Activated CD4-positive, CD25-positive, alpha-beta regulatory T cell treated with anti-CD3 and anti-CD28 coated beads, Interleukin-2, amount 50 U/mL, for 72 hours (primary cell): ENCODE data around the gene GNG3.
"Not testable (repeated sequence)": the region's sequence is repeated elsewhere in the genome, so short reads cannot be mapped to it uniquely, and the experiment has no call there.

Source experiments
- DNase-seq: peaks from one replicate; pipeline ENCODE4 v3.0.0; 2021

The GNG3 gene

DNA sequence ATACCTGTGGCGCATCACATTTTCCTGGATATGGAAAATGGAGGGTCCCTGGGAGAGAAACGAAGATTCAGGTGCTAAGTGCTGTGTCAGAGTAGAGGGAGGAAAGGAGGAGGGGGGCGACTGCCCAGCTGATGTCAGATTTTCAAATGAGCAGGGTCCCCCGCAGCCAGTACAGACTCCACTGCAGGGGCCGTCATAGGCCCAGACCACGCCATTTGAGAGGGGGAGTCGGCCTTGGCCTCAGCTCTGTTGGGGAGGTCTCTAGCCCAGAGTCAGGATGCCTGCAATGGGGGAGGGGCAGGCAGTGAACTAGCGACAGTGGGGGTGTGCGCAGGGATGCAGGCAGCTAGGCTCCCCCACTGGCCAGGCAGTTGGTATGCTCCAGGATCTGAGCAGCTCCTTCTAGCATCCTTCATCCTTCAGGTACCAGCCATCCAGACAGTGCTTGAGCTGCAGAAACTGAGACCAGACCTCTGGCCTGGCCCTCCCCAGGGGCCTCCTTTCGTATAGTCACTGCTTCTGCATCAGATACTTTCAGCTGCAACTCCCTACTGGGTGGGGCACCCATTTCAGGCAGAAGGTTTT is at the start of gene GNG3, which contains the start of gene BSCL2:
TSS of gene GNG3 (plus strand) at position 400 of the 585 bp plus-strand sequence. CDS start 620 bp downstream, outside the sequence.
TSS of gene BSCL2 (minus strand) at position 148 of the 585 bp plus-strand sequence. CDS start 229 bp downstream, outside the sequence.
- DNase-seq = no peak

DNA sequence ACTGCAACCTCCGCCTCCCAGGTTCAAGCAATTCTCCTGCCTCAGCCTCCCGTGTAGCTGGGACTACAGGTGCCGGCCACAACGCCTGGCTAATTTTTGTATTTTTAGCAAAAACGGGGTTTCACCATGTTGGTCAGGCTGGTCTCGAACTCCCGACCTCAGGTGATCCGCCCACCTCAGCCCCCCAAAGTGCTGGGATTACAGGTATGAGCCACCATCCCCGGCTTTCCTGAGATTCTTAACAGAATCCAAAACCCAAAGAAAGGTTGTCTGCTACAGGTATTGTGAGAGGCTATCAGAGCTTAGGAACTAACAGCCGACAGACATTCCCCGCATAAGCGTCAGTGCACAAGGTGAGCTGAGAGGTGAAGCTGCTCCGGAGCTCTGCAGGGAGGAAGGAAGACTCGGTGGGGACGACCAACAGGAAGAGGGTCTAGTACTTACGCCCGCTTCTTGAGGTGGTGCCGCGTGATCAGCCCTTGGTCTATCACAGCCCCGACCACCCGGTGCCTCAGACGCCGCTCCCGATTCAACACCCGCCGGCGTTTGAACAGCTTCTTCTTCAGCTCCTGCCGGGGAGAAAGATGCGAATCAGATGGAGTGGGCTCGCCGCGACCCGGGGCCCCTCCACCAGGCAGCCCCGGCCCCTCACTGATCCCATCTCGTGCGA is 42.9 kb upstream of the GNG3 start:
- no peak for DNase-seq

DNA sequence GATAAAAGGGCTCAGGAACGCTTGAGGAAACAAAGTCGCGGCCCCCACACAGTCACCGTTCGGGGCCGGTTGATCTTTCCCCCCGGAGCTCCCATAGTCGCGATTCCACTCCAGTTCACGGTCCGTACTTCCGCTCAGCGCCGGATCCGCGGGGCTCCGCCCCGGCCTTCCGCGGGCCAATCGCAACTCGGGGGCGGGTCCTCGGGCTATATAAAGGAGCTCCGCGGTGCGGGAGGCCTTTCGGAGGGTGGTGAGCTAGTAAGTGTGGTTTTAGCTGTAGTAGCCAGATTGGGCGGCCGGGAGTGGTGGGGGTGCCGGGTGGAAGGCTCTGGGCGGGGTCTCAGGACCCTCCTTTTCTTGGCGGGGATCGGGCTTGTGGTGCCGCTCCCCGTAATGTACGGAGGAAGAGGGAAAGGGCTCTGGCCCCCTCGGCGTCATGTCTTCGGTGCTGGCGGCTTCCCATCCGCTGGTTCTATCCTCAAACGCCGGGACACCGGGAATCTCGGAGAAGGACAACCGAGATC is 42.3 kb upstream of the GNG3 start, which contains the start of the genes C11orf98 and CSKMT:
TSS of gene C11orf98 (minus strand) at position 136 of the 524 bp plus-strand sequence. CDS start at position 95, 41 bp downstream.
TSS of gene CSKMT (plus strand) at position 238 of the 524 bp plus-strand sequence. CDS start 568 bp downstream, outside the sequence.
- peak; percentile 96 for DNase-seq

GRCh38 chr11:62665599-62666258 is 41.7 kb upstream of the GNG3 start:
- peak; percentile 57 for DNase-seq

DNA sequence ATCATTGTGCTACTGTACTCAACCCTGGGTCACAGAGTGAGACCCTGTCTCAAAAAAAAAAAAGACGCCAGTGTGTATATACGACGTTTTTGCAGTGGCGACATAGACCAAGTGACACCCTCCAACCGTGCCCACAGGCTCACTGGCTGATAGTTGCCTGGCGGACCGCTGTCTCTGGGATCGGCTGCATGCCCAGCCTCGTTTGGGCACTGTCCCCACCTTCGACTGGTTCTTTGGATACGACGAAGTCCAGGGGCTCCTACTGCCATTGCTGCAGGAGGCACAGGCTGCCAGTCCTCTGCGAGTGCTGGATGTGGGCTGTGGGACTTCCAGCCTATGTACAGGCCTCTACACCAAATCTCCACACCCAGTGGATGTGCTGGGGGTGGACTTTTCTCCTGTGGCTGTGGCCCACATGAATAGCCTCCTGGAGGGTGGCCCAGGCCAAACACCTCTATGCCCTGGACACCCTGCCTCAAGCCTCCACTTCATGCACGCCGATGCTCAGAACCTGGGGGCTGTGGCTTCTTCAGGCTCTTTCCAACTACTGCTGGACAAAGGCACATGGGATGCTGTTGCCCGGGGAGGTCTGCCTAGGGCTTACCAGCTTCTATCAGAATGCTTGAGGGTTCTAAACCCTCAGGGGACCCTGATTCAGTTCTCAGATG is 41.1 kb upstream of the GNG3 start:
- no peak for DNase-seq

DNA sequence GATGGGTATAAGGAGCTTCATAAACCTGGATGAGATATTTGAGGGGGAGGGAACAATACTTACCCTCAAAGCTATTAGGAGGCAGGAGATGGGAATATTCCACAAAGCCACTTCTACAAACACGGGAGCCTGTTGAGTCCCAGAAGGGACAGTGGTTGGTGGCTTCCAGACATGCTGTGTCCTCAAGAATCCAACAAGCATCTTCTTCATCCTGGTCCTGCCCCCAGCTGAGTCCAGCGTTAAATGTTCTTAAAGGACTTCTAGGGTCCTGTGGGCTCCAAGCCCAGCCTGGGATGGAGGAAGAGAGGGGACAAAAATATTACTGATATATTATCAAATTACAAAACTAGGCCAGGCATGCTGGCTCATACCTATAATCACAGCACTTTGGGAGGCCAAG is 40.0 kb upstream of the GNG3 start:
- DNase-seq = no peak

GRCh38 chr11:62669420-62670161 is 37.9 kb upstream of the GNG3 start:
- no peak for DNase-seq

GRCh38 chr11:62671236-62671607 is 36.3 kb upstream of the GNG3 start:
- DNase-seq = no peak

- DNase-seq = peak; percentile 66
Measured at GRCh38 chr11:62671608-62672389, 35.7 kb upstream of the GNG3 start, which contains the start of the genes LBHD1 and UQCC3. LBHD1 (minus strand) TSS chr11:62672267; CDS start chr11:62670031, 2,236 bp downstream. UQCC3 (plus strand) TSS chr11:62671673; CDS start chr11:62671746, 73 bp downstream.

- DNase-seq = no peak
Measured at GRCh38 chr11:62673196-62673525, 34.3 kb upstream of the GNG3 start.

DNA sequence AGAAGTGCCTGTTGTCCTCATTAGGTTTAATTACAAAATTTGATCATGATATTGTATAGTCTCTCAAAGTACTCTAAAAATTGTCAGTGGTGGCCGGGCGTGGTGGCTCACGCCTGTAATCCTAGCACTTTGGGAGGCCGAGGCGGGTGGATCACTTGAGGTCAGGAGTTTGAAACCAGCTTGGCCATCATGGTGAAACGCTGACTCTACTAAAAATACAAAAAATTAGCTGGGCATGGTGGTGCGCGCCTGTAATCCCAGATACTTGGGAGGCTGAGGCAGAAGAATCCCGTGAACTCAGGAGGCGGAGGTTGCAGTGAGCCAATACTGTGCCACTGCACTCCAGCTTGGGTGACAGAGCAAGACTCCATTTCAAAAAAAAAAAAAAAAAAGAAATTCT is 32.1 kb upstream of the GNG3 start:
- not testable (repeated sequence) for DNase-seq

- no peak for DNase-seq
Measured at GRCh38 chr11:62676698-62677097, 30.8 kb upstream of the GNG3 start.

- no peak for DNase-seq
Measured at GRCh38 chr11:62677156-62677555, 30.3 kb upstream of the GNG3 start.

DNA sequence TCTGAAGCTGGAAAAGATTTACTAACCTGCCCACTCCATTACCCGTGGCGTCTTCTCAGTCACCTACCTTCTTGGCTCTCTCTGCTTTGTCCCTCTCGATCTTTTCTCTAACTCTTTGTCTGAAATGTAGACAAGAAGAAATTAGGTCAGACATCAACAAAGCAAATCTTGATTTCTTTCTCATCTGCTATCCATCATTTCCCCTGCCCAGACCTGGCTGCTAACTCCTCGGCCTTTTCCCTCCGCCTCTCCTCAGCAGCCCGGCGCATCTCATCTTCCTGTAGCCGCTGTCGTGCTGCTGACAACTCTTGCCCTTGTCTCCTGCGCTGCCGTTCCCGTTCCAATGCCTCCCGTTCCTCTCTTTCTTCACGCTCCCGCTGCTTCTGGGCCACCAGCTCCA is 29.8 kb upstream of the GNG3 start:
- DNase-seq = no peak

GRCh38 chr11:62678433-62678769 is 29.1 kb upstream of the GNG3 start:
- no peak for DNase-seq

- peak; percentile 81 for DNase-seq
Measured at GRCh38 chr11:62678770-62679696, 28.4 kb upstream of the GNG3 start, which contains the start of gene UBXN1. UBXN1 (minus strand) TSS chr11:62679073; CDS start chr11:62678923, 150 bp downstream.

- DNase-seq = no peak
Measured at GRCh38 chr11:62680825-62681240, 26.6 kb upstream of the GNG3 start.

GRCh38 chr11:62682518-62682917 is 25.0 kb upstream of the GNG3 start:
- DNase-seq = no peak

DNA sequence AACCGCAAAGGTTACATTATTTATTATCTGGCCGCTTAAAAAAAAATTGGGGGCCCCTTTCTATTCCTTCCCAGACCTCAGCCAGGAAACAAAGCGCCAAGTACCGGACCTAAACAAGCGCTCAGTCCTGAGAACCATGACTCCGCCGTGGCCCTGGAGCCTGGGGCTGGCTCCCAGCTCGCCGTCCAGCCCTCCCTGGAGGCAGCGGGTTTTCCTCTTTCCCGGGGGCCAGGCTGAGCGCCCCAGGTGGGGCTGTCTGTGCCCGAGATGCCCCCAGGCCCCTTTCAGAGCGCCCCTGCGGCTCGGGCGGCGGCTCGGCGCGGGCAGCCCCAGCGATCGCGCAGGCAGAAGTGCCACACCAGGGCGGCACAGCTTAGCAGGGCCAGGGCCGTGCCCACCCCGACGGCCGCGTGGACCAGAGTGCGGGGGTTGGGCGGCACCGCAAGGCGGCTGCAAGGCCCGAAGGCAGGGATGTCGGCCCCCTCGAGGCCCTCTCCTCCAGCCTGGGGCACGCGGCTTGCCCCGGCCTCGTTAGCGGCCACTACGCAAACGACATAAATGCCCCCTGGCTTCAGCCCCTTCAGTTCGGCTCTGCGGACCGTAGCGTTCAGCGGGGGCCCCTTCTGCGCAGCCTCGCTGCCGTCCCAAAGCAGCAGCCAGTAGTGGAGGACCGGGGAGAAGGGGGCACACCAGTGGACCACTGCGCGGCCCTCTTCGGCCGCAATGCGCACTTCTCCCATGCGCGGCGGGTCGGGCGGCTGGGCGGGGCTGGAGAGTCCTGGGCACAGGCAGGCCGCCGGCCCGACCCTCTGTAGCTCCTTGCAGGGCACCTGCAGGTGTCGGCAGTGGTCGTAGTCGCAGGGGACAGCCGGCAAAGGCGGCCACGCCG is 19.7 kb upstream of the GNG3 start:
- no peak for DNase-seq
